LNCAP (cell line): Measurements from ENCODE around the gene TMEM198.

Experiments
- CTCF ChIP-seq: fragments of 450-650 bp; IDR thresholded peaks from 2 replicates; pipeline ENCODE4 v1.5.1; 2017; ENCODE audit warnings: mild to moderate bottlenecking

Gene TMEM198

GRCh38 chr2:219498280-219499057 is 45.4 kb upstream of the TMEM198 start, which contains the start of gene GMPPA:
Gene GMPPA (plus strand): TSS chr2:219498891. CDS start chr2:219499976, 1,085 bp downstream.
- no peak for TF ChIP-seq CTCF

GRCh38 chr2:219499058-219499307 is 44.8 kb upstream of the TMEM198 start:
- TF ChIP-seq CTCF = no peak

- TF ChIP-seq CTCF = no peak
Observed at GRCh38 chr2:219499555-219499954, 44.3 kb upstream of the TMEM198 start.

GRCh38 chr2:219500135-219500534 is 43.7 kb upstream of the TMEM198 start:
- TF ChIP-seq CTCF = no peak

- TF ChIP-seq CTCF = no peak
Observed at GRCh38 chr2:219501849-219502248, 42.0 kb upstream of the TMEM198 start.

- no peak for TF ChIP-seq CTCF
Observed at GRCh38 chr2:219502618-219503017, 41.2 kb upstream of the TMEM198 start.

- no peak for TF ChIP-seq CTCF
Observed at GRCh38 chr2:219505585-219505984, 38.2 kb upstream of the TMEM198 start.
